Adrenal gland (tissue), 12 donors: ENCODE data around the gene OTUB1. TPM values are rescaled to one million over a fixed set of nuclear protein-coding genes. Genes with fewer than 3 reads are reported as not detected.

Source experiments
- DNase-seq, 7 donors: peaks; one replicate each; pipeline ENCODE4 v3.0.0-alpha.2; 2019 to 2020
- H3K27ac ChIP-seq, 5 donors: fragments of 200-600 bp; sonication (generic) in 4 of 5; 1 replicate in 3 of 5; 2 replicates in 2 of 5; pipeline versions ENCODE4 v1.5.1 to v1.8.0; 2016 to 2020; ENCODE audit warnings: mild to moderate bottlenecking in 1 of 5
- H3K27me3 ChIP-seq: fragments of 200-600 bp; 2 replicates; pipeline ENCODE4 v1.8.0; 2021
- H3K36me3 ChIP-seq, 2 donors: fragments of 200-600 bp; replicated peaks in 1 of 2; 1 replicate in 1 of 2; 2 replicates in 1 of 2; pipeline versions ENCODE4 v1.5.1 to v1.8.0; 2018 to 2022
- H3K4me1 ChIP-seq, 2 donors: fragments of 200-600 bp; replicated peaks in 1 of 2; 1 replicate in 1 of 2; 2 replicates in 1 of 2; pipeline versions ENCODE4 v1.5.1 to v1.8.0; 2018 to 2021
- H3K4me3 ChIP-seq, 4 donors: fragments of 200-600 bp; sonication (generic) in 3 of 4; one replicate each; pipeline ENCODE4 v1.5.1; 2016 to 2018
- H3K9me3 ChIP-seq, 3 donors: fragments of 200-600 bp; sonication (generic) in 1 of 3; replicated peaks in 1 of 3; 1 replicate in 2 of 3; 2 replicates in 1 of 3; pipeline versions ENCODE4 v1.5.1 to v1.8.0; 2016 to 2021
- CTCF ChIP-seq, 6 experiments: fragments of 450-650 bp in 4 of 6; fragments of 200-600 bp in 2 of 6; sonication (generic) in 1 of 6; IDR thresholded peaks; 1 replicate in 5 of 6; 2 replicates in 1 of 6; pipeline versions ENCODE4 v1.5.1 to v1.8.0; 2016 to 2021; ENCODE audit warnings: antibody characterized with exemption in 6 of 6, mild to moderate bottlenecking in 2 of 6, moderate library complexity in 1 of 6
- POLR2A ChIP-seq, 2 donors: fragments of 450-650 bp; IDR thresholded peaks; one replicate each; pipeline ENCODE4 v1.6.1; 2017; ENCODE audit warnings: antibody characterized with exemption in 2 of 2, mild to moderate bottlenecking in 2 of 2, moderate library complexity in 1 of 2
- WGBS, 4 donors: extraction: QIAGEN DNeasy Blood & Tissue Kit in 2 of 4; methylation state at CpG; one replicate each; pipeline versions ENCODE4 v1.1.5 to v1.1.7; 2013 to 2017; 5-methylcytosine and 5-hydroxymethylcytosine counted together
- intact Hi-C, 2 donors: fragments of 100-400 bp; cut with DNase I; formaldehyde crosslinking; loops; one replicate each; pipeline versions ENCODE4 v1.14.1 to v1.15.0; 2022 to 2023
- polyA plus RNA-seq, 3 donors: library from polyadenylated mRNA; stranded (reverse); fragments of 200-250 nt in 2 of 3; fragments of 350-450 nt in 1 of 3; fragmentation: Illumina TruSeq in 1 of 3; extraction: RNeasy Lipid Tissue Mini Kit (QIAGEN cat#74804) in 1 of 3; gene quantifications; one replicate each; pipeline ENCODE4 v1.2.3, GENCODE V29; 2013 to 2014
- total RNA-seq, 9 donors: library from RNA; depleted of rRNA in 4 of 9; stranded (reverse); fragments of >200 nt in 4 of 9; fragments of 120-200 nt in 1 of 9; fragmentation: NEBNext Ultra II Directional in 1 of 9; extraction: Animal tissue kit (Norgen Biotek cat#: 25700) in 1 of 9; gene quantifications; one replicate each; pipeline versions ENCODE4 v1.1.0 to v1.2.4, GENCODE V29; 2013 to 2023
- donor health status: healthy with polysubstance abuse.
- donor health status: Bipolar disorder and iron deficiency.
- donor health status: DM: yes; HTN: yes; CAD: no.
- donor health status: DM: no; HTN: no; CAD: no.
- donor health status: DM: no; HTN: no; CAD: no.
- donor health status: DM: yes; HTN: yes; CAD: no.

OTUB1 gene
- total and polyA plus RNA-seq, 12 donors, result 41.4 to 93.7 (median 66.6) TPM

- TF ChIP-seq POLR2A (IDR thresholded peaks at IDR 0.05), result no peak
- TF ChIP-seq CTCF (IDR thresholded peaks at IDR 0.05), result no peak
Observed at GRCh38 chr11:63978551-63979239, 7.5 kb upstream of the OTUB1 start.

GRCh38 chr11:63979426-63979825, 6.8 kb upstream of the OTUB1 start:
- Histone ChIP-seq H3K4me3 (no peak overlapping the region), H3K27ac (peak overlapping the region in 1 of 5 donors; percentile 70), H3K27me3 (no peaks in the 10 kb centered on the region), H3K4me1 (peaks cover 18 to 47% of the 10 kb centered on the region in 2 donors), H3K9me3 (no peaks in the 10 kb centered on the region), H3K36me3 (no peaks in the 10 kb centered on the region)
- peak in 1 of 7 donors; percentile 62 for DNase-seq
- intact Hi-C loops, result no loop called here
- TF ChIP-seq CTCF (IDR thresholded peaks at IDR 0.05) (no peak), POLR2A (IDR thresholded peaks at IDR 0.05) (peak in 1 of 2 donors; percentile 30)
- WGBS, 4 donors, result 33 to 59% (median 51%) methylated on average over 2 to 5 of the region's 5 CpGs

More at GRCh38 chr11:63978551-63979239, 7.5 kb upstream of the OTUB1 start:
- H3K27me3 ChIP-seq, result no peaks in the 10 kb centered on the region
- 81 to 92% (median 82%) methylated on average over 7 to 10 of the region's 10 CpGs for WGBS, 4 donors
- H3K27ac ChIP-seq, result no peak overlapping the region
- no peak overlapping the region for H3K4me3 ChIP-seq
- H3K36me3 ChIP-seq, result no peaks in the 10 kb centered on the region
- intact Hi-C loops, result no loop called here
- DNase-seq, result no peak
- no peaks in the 10 kb centered on the region for H3K9me3 ChIP-seq
- peaks cover 18 to 47% of the 10 kb centered on the region in 2 donors for H3K4me1 ChIP-seq

- TF ChIP-seq POLR2A (IDR thresholded peaks at IDR 0.05) (no peak), CTCF (IDR thresholded peaks at IDR 0.05) (no peak)
- 0 to 1% (median 1%) methylated on average over 9 to 18 of the region's 18 CpGs for WGBS, 4 donors
- intact Hi-C loops, result no loop called here
Observed at GRCh38 chr11:63985812-63986155, 454 bp upstream of the OTUB1 start.

GRCh38 chr11:63986932-63987513, 785 bp downstream of the OTUB1 start:
- peak overlapping the region; percentile 49 to 78 (median 69) for H3K4me3 ChIP-seq
- WGBS, 4 donors, result 26 to 55% (median 36%) methylated on average over 12 to 25 of the region's 25 CpGs
- H3K36me3 ChIP-seq, result peaks cover 0 to 35% of the 10 kb centered on the region in 2 donors
- peak overlapping the region in 3 of 5 donors; percentile 66 to 89 (median 74) for H3K27ac ChIP-seq
- no peaks in the 10 kb centered on the region for H3K27me3 ChIP-seq
- intact Hi-C loops, result no loop called here
- TF ChIP-seq CTCF (IDR thresholded peaks at IDR 0.05) (no peak), POLR2A (IDR thresholded peaks at IDR 0.05) (no peak)
- H3K9me3 ChIP-seq, result no peaks in the 10 kb centered on the region
- DNase-seq, result no peak
- H3K4me1 ChIP-seq, result peaks cover 18 to 22% of the 10 kb centered on the region in 2 donors

More at GRCh38 chr11:63985812-63986155, 454 bp upstream of the OTUB1 start:
- Histone ChIP-seq H3K4me3 (peak overlapping the region; percentile 49 to 78 (median 69)), H3K27me3 (no peaks in the 10 kb centered on the region), H3K27ac (peak overlapping the region in 4 of 5 donors; percentile 30 to 89 (median 70)), H3K36me3 (peaks cover 0 to 23% of the 10 kb centered on the region in 2 donors), H3K9me3 (no peaks in the 10 kb centered on the region), H3K4me1 (peaks cover 18 to 28% of the 10 kb centered on the region in 2 donors)
- DNase-seq, result no peak
